ENCODE data around the gene OSBPL5. TPM values are rescaled to one million over a fixed set of nuclear protein-coding genes. Genes with fewer than 3 reads are reported as not detected.
A peak's percentile ranks its signal among the peaks of the same experiment; 100 is the strongest.

OSBPL5 gene
- total and polyA plus RNA-seq, 9 of the 15 experiments (the other 6 are each of a cell fraction or from before 2014, with no cell fraction given) = 0.06 to 14.8 (median 3.2) TPM

GRCh38 chr11:3115321-3115720 lies 49.8 kb downstream of the OSBPL5 start (continued):
- TF ChIP-seq PBX2 (CRISPR knock-in tag; IDR thresholded peaks at IDR 0.05; ENCODE audit: low read depth) (no peak), PBX2 (tag; conservative IDR thresholded peaks at IDR 0.05; ENCODE audit: low read depth) (peak; percentile 83), HBP1 (CRISPR knock-in tag; IDR thresholded peaks at IDR 0.05) (no peak), SMAD1 (IDR thresholded peaks at IDR 0.05; ENCODE audit: low read depth, low read length, partially characterized antibody) (no peak), MEIS2 (IDR thresholded peaks at IDR 0.05; ENCODE audit: partially characterized antibody) (peak; percentile 96), TCF3 (CRISPR knock-in tag; IDR thresholded peaks at IDR 0.05) (peak; percentile 80), TAL1 (IDR thresholded peaks at IDR 0.05) (peak; percentile 80), HDAC6 (IDR thresholded peaks at IDR 0.05; ENCODE audit: low read depth, low read length) (no peak), RHOXF2B (CRISPR knock-in tag; conservative IDR thresholded peaks at IDR 0.05) (no peak), FOXM1 (IDR thresholded peaks at IDR 0.05; ENCODE audit: low read depth) (peak; percentile 65; the same call in 1 of the 2 replicates), FOXM1 (CRISPR knock-in tag; IDR thresholded peaks at IDR 0.05; ENCODE audit: low read depth) (no peak), ATF3 (IDR thresholded peaks at IDR 0.05) (peak; percentile 51; the same call in 1 of the 2 replicates), ATF3 (CRISPR knock-in tag; conservative IDR thresholded peaks at IDR 0.05) (no peak), POU5F1 (IDR thresholded peaks at IDR 0.05; ENCODE audit: borderline replicate concordance, low read depth, low read length, partially characterized antibody) (no peak), GTF2E2 (tag; IDR thresholded peaks at IDR 0.05) (no peak), SMARCA4 (IDR thresholded peaks at IDR 0.05) (peak; percentile 67; the same call in 1 of the 2 replicates), EP300 (IDR thresholded peaks at IDR 0.05; ENCODE audit: low read length) (peak; percentile 58), DACH1 (IDR thresholded peaks at IDR 0.05; ENCODE audit: partially characterized antibody) (no peak), ZNF644 (tag; IDR thresholded peaks at IDR 0.05; ENCODE audit: low read depth) (no peak), BRF1 (IDR thresholded peaks at IDR 0.05; ENCODE audit: borderline replicate concordance, extremely low read depth, insufficient read length) (no peak), NR0B1 (IDR thresholded peaks at IDR 0.05; ENCODE audit: partially characterized antibody) (no peak), ARHGAP35 (IDR thresholded peaks at IDR 0.05; ENCODE audit: partially characterized antibody) (no peak), DPF2 (IDR thresholded peaks at IDR 0.05) (peak; percentile 44; the same call in 1 of the 2 replicates), MIER1 (IDR thresholded peaks at IDR 0.05; ENCODE audit: low read depth) (no peak), ZNF408 (CRISPR knock-in tag; IDR thresholded peaks at IDR 0.05; ENCODE audit: low read depth) (no peak), ETV1 (tag; conservative IDR thresholded peaks at IDR 0.05; ENCODE audit: low read depth) (peak; percentile 64)
